Amniotic stem cell (primary cell): ENCODE measurements around the gene CEACAM5.

Experiments
- DNase-seq: peaks from one replicate; lab custom pipeline; 2025; lab: John Stamatoyannopoulos, UW

The CEACAM5 gene

GRCh38 chr19:41708481-41708880 is at the start of gene CEACAM5:
CEACAM5 (plus strand) TSS chr19:41708626; CDS start chr19:41708732, 106 bp downstream.
- no peak for DNase-seq

- no peak for DNase-seq
Observed at GRCh38 chr19:41666075-41666474, 42.4 kb upstream of the CEACAM5 start.

GRCh38 chr19:41668315-41668714 is 40.1 kb upstream of the CEACAM5 start:
- DNase-seq: no peak

DNA sequence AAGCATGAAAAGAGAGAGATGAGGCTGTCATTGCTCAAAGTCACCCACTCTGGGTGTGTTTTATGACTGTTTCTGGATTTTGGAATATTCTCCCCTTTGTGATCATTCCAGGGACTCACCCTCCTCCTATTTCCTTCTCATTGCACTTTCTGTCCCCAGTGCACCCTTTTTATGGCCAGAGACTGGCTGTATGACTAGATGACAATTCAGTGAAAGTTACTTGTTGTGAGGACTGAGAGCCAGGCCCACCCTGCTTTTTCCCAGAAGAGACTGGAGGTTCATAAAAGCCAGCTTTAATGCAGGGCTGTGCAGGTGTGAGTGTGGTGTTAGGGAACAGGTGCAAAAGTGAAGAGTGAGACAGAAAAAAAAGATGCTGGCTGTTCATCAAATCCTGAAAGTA is 37.7 kb upstream of the CEACAM5 start:
- no peak for DNase-seq

DNA sequence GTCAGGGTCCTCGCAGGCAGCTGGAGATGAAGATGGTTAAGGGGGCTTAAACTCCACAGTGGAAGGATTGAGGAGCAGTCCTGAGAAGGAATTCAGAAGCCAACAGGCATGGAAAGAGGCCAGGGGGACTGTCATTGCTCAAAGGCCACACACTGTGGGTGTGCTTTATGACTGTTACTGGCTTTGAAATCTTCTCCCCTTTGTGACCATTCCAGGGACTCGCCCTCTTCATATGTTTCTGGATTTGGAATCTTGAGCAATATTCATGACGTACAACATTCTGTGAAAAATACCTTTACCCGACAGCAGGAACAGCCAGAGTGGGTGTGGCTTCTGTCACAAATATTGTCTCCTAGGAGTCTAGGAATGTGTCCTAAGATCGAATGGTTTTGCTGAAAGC is 36.9 kb upstream of the CEACAM5 start:
- no peak for DNase-seq

- no peak for DNase-seq
Observed at GRCh38 chr19:41682437-41682836, 26.0 kb upstream of the CEACAM5 start.

- no peak for DNase-seq
Observed at GRCh38 chr19:41687419-41687818, 21.0 kb upstream of the CEACAM5 start.

DNA sequence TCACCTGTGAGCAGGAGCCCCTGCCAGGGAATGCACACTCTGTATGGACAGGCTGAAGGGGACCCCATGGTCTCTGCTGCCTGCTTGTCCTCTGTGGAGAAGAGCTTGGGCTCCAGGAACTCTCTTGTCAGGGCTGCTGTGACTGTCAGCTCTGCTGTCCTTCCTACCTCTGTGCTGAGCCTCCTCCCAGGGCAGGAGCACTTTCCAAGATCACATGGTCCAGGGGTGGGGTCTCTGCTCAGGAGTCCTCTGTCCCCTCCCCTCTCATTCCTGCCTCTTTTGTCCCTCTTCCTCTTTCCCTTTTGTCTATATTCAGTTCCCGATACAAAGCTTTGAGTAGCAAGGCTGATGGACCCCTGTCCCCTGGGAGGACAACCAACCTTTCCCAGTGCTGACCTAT is 20.3 kb upstream of the CEACAM5 start, which contains the start of gene CEACAM7:
CEACAM7 (minus strand) TSS at position 173 of the 400 bp plus-strand sequence; CDS start at position 68, 105 bp downstream.
- DNase-seq: no peak

DNA sequence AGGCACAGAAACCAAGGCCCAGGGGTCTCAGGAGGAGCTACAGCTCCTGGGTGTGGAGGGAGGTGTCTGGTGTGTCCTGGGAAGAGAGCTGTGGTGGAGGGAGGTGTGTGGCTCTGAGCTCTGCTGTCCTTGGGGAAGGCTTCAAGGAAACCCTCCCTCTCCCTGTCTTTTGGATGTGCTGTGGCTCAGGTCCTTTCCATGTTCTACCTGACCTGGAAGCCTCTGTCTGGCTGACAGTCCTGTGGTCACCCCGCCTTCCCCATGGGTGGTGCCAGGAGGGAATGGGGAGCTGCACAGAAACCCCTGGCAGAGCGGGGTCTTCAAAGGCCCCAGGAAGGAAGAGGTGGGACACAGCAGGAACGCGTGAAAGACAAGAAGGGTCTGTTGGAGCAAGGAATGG is 19.7 kb upstream of the CEACAM5 start:
- no peak for DNase-seq

DNA sequence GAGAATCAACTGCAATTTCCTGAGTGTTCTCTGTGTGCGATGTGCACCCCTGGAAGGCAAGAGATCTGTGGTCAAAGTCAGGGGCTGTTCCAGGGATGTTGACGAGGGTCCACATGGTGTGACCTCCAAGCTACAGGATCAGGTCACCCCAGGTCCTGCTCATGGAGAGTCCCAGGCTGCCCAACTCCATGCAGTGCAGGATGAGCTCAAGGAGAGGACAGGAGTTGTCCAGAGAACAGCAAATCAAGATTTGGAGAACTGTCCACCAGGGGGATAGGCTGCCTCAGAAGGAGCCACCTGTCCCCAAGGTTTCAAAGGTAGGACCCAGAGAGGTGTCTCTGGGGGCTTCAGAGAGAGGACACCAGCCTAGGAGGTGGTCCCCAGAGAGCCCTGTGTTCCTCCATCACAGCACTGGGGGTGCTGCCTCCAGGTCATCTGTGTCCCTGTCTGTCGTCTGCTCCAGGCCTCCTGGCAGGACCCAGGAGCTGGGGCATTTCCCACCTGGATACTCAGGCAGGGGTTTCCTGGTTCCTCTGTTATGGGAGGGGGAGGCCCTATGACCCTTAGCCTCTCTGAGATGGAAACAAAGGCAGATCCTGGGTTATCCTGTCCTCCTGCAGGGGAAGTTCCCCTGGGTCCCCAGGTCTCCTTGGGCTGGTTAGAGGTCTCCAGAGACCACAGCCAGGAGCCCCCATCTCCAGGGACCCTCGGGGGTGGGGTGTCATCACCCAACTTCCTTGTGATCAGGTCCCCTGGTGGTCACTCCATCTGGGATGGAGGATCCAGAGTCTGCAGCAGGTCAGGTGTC is 18.2 kb upstream of the CEACAM5 start:
- DNase-seq: no peak

GRCh38 chr19:41690801-41691065 is 17.7 kb upstream of the CEACAM5 start:
- DNase-seq: no peak

DNA sequence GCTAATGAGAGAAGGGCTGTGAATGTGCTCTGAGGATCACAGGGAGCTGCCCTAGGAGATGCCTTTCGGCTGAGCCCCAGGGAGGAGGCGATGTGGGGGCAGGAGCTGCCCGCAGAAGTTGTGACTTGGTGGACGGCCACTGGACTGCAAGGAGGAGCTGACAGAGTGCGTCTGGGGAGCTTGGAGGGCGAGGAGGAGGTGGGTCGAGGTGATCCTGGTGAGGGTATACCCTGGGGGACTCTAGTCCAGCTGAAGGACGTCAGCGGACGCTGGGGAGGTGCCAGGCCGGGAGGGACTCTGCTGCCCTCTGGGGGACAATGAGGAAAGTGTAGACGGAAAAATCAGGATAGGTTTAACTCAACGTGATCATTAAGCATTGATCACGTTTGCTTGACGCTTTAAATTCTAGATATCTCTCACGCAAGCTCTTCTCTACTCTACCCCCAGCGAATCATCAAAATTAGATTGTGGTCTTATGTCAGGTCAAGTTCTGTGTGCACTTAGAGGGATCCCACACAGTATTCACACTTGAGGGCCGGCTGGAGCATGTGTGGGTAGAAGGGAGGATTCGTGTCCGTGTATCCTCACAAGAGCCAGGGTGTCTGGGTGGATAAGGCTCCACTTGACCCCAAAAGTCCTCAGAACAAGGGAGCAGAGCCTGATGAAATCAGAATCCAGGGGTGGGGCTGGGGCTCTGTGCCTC is 17.0 kb upstream of the CEACAM5 start:
- no peak for DNase-seq

DNA sequence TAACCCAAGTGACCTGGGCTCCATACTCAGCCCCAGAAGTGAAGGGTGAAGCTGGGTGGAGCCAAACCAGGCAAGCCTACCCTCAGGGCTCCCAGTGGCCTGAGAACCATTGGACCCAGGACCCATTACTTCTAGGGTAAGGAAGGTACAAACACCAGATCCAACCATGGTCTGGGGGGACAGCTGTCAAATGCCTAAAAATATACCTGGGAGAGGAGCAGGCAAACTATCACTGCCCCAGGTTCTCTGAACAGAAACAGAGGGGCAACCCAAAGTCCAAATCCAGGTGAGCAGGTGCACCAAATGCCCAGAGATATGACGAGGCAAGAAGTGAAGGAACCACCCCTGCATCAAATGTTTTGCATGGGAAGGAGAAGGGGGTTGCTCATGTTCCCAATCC is 14.2 kb upstream of the CEACAM5 start:
- DNase-seq: no peak

- DNase-seq: no peak
Observed at GRCh38 chr19:41694831-41695635, 13.4 kb upstream of the CEACAM5 start.

- no peak for DNase-seq
Observed at GRCh38 chr19:41695745-41696144, 12.7 kb upstream of the CEACAM5 start.

DNA sequence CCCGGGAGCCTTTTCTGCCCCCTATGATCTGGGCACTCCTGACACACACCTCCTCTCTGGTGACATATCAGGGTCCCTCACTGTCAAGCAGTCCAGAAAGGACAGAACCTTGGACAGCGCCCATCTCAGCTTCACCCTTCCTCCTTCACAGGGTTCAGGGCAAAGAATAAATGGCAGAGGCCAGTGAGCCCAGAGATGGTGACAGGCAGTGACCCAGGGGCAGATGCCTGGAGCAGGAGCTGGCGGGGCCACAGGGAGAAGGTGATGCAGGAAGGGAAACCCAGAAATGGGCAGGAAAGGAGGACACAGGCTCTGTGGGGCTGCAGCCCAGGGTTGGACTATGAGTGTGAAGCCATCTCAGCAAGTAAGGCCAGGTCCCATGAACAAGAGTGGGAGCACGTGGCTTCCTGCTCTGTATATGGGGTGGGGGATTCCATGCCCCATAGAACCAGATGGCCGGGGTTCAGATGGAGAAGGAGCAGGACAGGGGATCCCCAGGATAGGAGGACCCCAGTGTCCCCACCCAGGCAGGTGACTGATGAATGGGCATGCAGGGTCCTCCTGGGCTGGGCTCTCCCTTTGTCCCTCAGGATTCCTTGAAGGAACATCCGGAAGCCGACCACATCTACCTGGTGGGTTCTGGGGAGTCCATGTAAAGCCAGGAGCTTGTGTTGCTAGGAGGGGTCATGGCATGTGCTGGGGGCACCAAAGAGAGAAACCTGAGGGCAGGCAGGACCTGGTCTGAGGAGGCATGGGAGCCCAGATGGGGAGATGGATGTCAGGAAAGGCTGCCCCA is 11.8 kb upstream of the CEACAM5 start:
- no peak for DNase-seq

GRCh38 chr19:41697198-41697855 is 11.1 kb upstream of the CEACAM5 start:
- DNase-seq: no peak

DNA sequence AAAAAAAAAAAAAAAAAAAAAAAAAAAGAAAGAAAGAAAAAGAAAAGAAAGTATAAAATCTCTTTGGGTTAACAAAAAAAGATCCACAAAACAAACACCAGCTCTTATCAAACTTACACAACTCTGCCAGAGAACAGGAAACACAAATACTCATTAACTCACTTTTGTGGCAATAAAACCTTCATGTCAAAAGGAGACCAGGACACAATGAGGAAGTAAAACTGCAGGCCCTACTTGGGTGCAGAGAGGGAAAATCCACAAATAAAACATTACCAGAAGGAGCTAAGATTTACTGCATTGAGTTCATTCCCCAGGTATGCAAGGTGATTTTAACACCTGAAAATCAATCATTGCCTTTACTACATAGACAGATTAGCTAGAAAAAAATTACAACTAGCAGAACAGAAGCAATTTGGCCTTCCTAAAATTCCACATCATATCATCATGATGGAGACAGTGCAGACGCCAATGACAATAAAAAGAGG is 9.6 kb upstream of the CEACAM5 start:
- no peak for DNase-seq

- DNase-seq: no peak
Observed at GRCh38 chr19:41699231-41699967, 9.0 kb upstream of the CEACAM5 start.

DNA sequence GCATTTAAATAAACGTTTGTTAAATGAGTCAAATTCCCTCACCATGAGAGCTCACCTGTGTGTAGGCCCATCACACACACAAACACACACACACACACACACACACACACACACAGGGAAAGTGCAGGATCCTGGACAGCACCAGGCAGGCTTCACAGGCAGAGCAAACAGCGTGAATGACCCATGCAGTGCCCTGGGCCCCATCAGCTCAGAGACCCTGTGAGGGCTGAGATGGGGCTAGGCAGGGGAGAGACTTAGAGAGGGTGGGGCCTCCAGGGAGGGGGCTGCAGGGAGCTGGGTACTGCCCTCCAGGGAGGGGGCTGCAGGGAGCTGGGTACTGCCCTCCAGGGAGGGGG is 8.5 kb upstream of the CEACAM5 start:
- no peak for DNase-seq
